Prostate gland (tissue), 2 donors: ENCODE data around the gene LMOD2.

Source experiments
- CTCF ChIP-seq, 4 experiments: fragments of 200-600 bp in 2 of 4; fragments of 450-650 bp in 2 of 4; sonication (generic) in 2 of 4; IDR thresholded peaks; 1 replicate in 3 of 4; 2 replicates in 1 of 4; pipeline ENCODE4 v1.5.1; 2016 to 2019; ENCODE audit warnings: antibody characterized with exemption in 4 of 4, mild to moderate bottlenecking in 2 of 4, moderate library complexity in 2 of 4
- POLR2A ChIP-seq: fragments of 450-650 bp; IDR thresholded peaks from one replicate; pipeline ENCODE4 v1.6.1; 2016; ENCODE audit warnings: antibody characterized with exemption, mild to moderate bottlenecking

DNA sequence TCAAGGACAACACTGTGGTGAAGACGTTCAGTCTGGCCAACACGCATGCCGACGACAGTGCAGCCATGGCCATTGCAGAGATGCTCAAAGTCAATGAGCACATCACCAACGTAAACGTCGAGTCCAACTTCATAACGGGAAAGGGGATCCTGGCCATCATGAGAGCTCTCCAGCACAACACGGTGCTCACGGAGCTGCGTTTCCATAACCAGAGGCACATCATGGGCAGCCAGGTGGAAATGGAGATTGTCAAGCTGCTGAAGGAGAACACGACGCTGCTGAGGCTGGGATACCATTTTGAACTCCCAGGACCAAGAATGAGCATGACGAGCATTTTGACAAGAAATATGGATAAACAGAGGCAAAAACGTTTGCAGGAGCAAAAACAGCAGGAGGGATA, 6.6 kb downstream of the LMOD2 start:
- TF ChIP-seq CTCF (IDR thresholded peaks at IDR 0.05) (no peak), POLR2A (no peak)
